Peyer's patch (tissue), 4 donors: ENCODE results near the gene THRA. TPM values are rescaled to one million over a fixed set of nuclear protein-coding genes. Genes with fewer than 3 reads are reported as not detected.

ENCODE experiments used
- DNase-seq, 3 donors: peaks; one replicate each; pipeline ENCODE4 v3.0.0-alpha.2; 2017 to 2019
- H3K27ac ChIP-seq, 4 donors: fragments of 200-600 bp; sonication (generic); one replicate each; pipeline ENCODE4 v1.5.1; 2016 to 2019
- H3K27me3 ChIP-seq, 2 donors: fragments of 200-600 bp; sonication (generic); one replicate each; pipeline ENCODE4 v1.5.1; 2019
- H3K36me3 ChIP-seq, 3 donors: fragments of 200-600 bp; sonication (generic); one replicate each; pipeline ENCODE4 v1.5.1; 2016 to 2019
- H3K4me1 ChIP-seq, 4 donors: fragments of 200-600 bp; sonication (generic); one replicate each; pipeline ENCODE4 v1.5.1; 2016 to 2019
- H3K4me3 ChIP-seq, 4 donors: fragments of 200-600 bp; sonication (generic); 1 replicate in 3 of 4; 2 replicates in 1 of 4; pipeline ENCODE4 v1.5.1; 2016 to 2019; ENCODE audit warnings: mild to moderate bottlenecking in 1 of 4
- H3K9me3 ChIP-seq, 4 donors: fragments of 200-600 bp; sonication (generic); one replicate each; pipeline ENCODE4 v1.5.1; 2016 to 2019; ENCODE audit warnings: mild to moderate bottlenecking in 1 of 4
- POLR2A ChIP-seq, 2 donors: fragments of 450-650 bp; IDR thresholded peaks; one replicate each; pipeline ENCODE4 v1.5.1; 2017; ENCODE audit warnings: antibody characterized with exemption in 2 of 2, mild to moderate bottlenecking in 2 of 2, moderate library complexity in 2 of 2
- total RNA-seq, 4 donors: library from RNA; depleted of rRNA; stranded (reverse); fragments of >200 nt; gene quantifications; one replicate each; pipeline ENCODE4 v1.1.0, GENCODE V29; 2016
- TF ChIP-seq, protein P1 (sequence below), 6 experiments: fragments of 450-650 bp in 4 of 6; fragments of 200-600 bp in 2 of 6; sonication (generic) in 1 of 6; IDR thresholded peaks; one replicate each; pipeline ENCODE4 v1.5.1; 2017 to 2019; ENCODE audit warnings: antibody characterized with exemption in 6 of 6, mild to moderate bottlenecking in 3 of 6, moderate library complexity in 1 of 6

The THRA gene
- total RNA-seq, 4 donors from 2014 or later = 43.4 to 80.5 (median 68.5) TPM

DNA sequence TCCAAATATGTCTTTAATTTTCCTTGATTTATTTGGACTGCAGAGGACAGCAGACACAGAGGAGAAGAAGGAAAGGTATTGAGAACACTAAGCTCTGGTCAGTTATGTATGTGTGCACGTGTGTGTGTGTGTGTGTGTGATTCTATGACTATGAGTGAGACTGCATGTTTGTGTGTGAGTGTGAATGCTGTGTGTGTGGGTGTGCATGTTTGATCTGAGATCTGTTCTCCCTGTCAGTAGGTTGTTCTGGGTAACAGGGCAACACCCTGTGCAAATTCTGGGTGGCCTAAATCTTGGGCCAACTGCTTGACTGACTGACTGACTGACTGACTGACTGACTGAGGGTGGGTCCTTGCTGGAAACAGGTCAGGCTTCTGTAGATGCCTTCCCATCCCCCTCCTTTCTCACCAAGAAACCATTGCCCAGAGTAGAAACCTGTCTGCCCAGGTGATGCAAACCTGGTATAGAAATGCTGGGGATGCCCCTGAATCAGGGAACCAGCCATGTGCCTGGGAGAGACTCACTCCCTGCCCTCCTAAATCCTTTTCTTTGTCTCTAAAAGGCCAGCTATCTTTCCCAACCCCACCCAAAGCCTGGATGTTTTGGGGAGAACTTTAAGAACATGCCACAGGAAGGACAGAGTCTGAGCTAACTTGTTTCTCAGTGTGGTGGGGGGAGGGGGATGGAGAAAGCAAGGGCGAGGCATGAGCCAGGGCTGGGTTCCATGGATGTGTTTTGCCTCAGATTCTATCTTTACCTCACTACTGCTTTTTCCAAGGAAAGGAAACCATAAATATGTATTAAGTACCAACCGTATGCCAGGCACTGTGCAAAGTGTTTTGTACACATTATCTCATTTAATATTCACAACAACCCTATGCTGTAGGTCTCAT lies 42.1 kb downstream of the THRA start:
- Histone ChIP-seq H3K27ac (peak overlapping the region; percentile 79 to 98 (median 85)), H3K4me1 (peaks cover 29 to 88% (median 32%) of the 10 kb centered on the region in 4 donors)
- DNase-seq = no peak

DNA sequence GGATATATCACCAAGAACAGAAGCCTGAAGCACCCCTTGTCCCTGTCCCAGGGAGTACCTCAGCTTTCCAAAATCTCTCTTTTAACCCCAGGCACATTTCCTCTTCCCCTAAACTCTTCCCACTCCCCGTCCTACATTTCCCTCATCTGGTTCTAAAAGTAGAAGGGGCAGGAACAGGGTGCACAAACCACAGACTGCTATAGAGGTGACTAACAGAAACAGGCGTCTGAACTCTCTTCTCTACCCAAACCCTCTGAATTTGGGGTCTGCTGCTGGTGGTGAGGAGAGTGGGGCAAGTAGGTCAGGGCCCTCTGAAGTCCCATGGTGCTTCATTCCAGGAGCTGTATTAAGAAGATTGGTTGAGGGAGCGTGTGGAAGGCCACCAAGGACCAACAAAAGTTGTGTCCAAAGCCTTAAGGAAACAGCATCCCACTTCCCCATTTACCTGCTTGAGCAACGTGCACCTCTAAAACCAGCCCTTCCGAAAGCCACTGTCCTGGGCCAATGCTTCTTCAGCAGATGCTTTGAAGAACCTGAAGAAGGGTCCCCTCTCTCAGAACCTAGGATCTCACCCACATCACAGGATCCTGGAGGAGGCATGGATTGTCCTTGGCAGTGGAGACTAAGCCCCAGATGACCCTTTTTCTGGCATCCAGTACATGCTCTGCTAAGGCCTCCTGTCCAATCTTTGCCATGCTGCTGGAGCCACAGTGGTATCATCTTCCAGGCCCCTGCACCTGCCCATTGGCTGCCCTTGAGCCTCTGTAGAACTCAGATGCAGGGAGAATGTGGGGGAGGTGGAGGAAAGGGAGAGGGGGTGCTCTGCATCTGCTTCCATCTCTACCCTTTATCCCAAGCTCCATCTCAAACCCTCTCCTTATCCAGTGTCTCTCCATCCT lies 43.3 kb downstream of the THRA start:
- Histone ChIP-seq H3K27me3 (no peaks in the 10 kb centered on the region), H3K36me3 (no peaks in the 10 kb centered on the region), H3K27ac (peak overlapping the region; percentile 79 to 98 (median 85)), H3K4me1 (peaks cover 29 to 96% (median 38%) of the 10 kb centered on the region in 4 donors), H3K4me3 (no peak overlapping the region), H3K9me3 (no peaks in the 10 kb centered on the region)
- no peak for DNase-seq
- TF ChIP-seq, protein P1, sequence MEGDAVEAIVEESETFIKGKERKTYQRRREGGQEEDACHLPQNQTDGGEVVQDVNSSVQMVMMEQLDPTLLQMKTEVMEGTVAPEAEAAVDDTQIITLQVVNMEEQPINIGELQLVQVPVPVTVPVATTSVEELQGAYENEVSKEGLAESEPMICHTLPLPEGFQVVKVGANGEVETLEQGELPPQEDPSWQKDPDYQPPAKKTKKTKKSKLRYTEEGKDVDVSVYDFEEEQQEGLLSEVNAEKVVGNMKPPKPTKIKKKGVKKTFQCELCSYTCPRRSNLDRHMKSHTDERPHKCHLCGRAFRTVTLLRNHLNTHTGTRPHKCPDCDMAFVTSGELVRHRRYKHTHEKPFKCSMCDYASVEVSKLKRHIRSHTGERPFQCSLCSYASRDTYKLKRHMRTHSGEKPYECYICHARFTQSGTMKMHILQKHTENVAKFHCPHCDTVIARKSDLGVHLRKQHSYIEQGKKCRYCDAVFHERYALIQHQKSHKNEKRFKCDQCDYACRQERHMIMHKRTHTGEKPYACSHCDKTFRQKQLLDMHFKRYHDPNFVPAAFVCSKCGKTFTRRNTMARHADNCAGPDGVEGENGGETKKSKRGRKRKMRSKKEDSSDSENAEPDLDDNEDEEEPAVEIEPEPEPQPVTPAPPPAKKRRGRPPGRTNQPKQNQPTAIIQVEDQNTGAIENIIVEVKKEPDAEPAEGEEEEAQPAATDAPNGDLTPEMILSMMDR (IDR thresholded peaks at IDR 0.05) = no peak
- TF ChIP-seq POLR2A (IDR thresholded peaks at IDR 0.05) = no peak

More for the DNA sequence above, 42.1 kb downstream of the THRA start:
- Histone ChIP-seq H3K27me3 (no peaks in the 10 kb centered on the region), H3K9me3 (peaks cover 0 to 3% (median 0%) of the 10 kb centered on the region in 4 donors), H3K4me3 (no peak overlapping the region), H3K36me3 (no peaks in the 10 kb centered on the region)
- TF ChIP-seq, protein P1 (IDR thresholded peaks at IDR 0.05) = no peak
- TF ChIP-seq POLR2A (IDR thresholded peaks at IDR 0.05) = no peak

DNA sequence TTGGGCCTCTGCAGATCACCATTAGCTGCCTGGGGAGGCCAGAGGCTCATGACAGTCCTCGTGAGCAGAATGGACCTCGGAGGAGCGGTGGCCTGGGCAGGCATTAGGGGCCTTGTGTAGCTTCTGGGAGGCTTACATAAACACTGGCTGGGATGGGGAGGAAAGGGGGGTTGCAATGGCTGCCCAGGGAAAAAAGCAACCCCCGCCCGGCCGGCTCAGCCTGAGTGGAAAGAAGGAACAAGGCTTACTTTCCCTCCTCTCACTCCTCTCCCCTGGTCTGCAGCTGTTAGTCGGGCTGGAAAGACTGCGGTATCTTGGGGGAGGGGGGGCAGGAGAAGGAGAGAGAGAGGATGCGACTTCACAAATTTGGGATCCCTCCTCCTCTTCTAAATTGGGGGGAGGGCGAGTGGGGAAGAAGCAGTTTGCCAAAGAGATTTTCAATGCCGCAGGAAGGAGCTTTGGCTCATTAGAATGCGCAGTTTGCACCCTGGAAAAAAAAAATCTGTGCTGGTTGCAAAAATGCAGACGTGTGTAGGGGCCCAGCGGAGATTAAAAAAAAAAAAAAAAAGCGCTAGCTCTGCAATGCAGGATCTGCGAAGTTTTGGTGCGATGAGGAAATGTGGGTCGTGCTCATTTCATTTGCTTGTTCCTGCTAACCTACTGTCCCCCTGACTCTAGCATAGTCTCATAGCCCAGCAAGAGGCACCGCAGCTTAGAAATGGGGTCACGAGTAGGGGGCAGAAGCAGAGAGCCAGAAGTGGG lies 44.2 kb downstream of the THRA start:
- peaks cover 33 to 96% (median 38%) of the 10 kb centered on the region in 4 donors for H3K4me1 ChIP-seq
- H3K36me3 ChIP-seq = no peaks in the 10 kb centered on the region
- peak overlapping the region; percentile 82 to 98 (median 88) for H3K27ac ChIP-seq
- H3K4me3 ChIP-seq = no peak overlapping the region
- H3K27me3 ChIP-seq = no peaks in the 10 kb centered on the region
- H3K9me3 ChIP-seq = no peaks in the 10 kb centered on the region
- TF ChIP-seq POLR2A (IDR thresholded peaks at IDR 0.05) = no peak
- TF ChIP-seq, protein P1 (IDR thresholded peaks at IDR 0.05) = no peak
- DNase-seq = no peak

DNA sequence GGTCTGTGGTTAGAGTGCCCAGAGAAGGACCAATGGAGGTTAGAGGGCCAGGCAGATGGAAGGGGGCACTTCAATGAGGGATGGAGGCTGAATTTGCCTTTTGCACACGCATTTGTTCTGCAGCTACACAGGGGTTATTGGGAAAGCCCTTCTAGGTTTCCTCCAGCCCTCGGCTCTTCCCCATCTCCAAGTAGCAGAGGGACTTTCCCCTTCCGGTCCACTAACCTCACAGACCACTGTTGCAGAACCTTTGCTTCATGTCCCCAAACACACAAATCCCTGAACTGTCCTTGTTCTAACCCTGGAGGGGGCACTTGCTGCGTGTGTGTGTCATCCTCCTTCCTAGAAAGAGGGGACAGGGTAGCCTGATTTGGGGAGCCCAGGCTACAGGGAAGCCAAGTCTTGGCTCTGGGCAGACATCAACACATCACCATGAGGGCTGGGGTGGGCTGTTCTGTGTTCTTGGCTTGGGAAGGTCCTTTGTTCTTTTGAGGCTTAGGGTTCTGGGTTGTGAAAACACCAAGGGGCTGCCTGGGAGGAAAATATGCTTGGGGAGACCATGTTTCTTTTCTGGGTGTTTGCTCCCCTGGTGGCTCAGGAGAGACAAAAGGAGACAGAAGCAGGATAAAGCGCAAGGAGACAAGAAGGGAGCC lies 44.9 kb downstream of the THRA start:
- H3K4me3 ChIP-seq = peak overlapping the region in 1 of 4 donors; percentile 9
- no peaks in the 10 kb centered on the region for H3K36me3 ChIP-seq
- TF ChIP-seq POLR2A (IDR thresholded peaks at IDR 0.05) = peak in 1 of 2 donors; percentile 14
- TF ChIP-seq, protein P1 (IDR thresholded peaks at IDR 0.05) = no peak
- H3K4me1 ChIP-seq = peaks cover 37 to 98% (median 41%) of the 10 kb centered on the region in 4 donors
- no peaks in the 10 kb centered on the region for H3K9me3 ChIP-seq
- DNase-seq = peak in 1 of 3 donors; percentile 44
- H3K27me3 ChIP-seq = no peaks in the 10 kb centered on the region
- peak overlapping the region; percentile 82 to 98 (median 88) for H3K27ac ChIP-seq
